ENCODE results near the gene TRIM47. TPM values are rescaled to one million over a fixed set of nuclear protein-coding genes. Genes with fewer than 3 reads are reported as not detected.
A peak's percentile ranks its signal among the peaks of the same experiment; 100 is the strongest.

TRIM47 gene
- total RNA-seq, 4 donors from 2014 or later: 67.8 to 147 (median 81.9) TPM

- H3K4me3 ChIP-seq: no peak overlapping the region
- 96% methylated on average over 17 of the region's 25 CpGs for WGBS
- TF ChIP-seq POLR2AphosphoS5 (IDR thresholded peaks at IDR 0.05): no peak
- TF ChIP-seq POLR2A (IDR thresholded peaks at IDR 0.05; ENCODE audit: low read depth): no peak
- intact Hi-C loops (cut with DNase I): no loop called here
- peaks cover 10 to 27% (median 22%) of the 10 kb centered on the region in 4 donors for H3K4me1 ChIP-seq
- H3K9me3 ChIP-seq: no peaks in the 10 kb centered on the region
- H3K27ac ChIP-seq (replicated peaks in 1 of 4): no peak overlapping the region
- H3K36me3 ChIP-seq: peaks cover 0 to 72% (median 27%) of the 10 kb centered on the region in 4 donors
- no peak for DNase-seq (ENCODE audit: extremely low spot score)
- no peaks in the 10 kb centered on the region for H3K27me3 ChIP-seq
Measured at GRCh38 chr17:75834279-75834920, 44.0 kb downstream of the TRIM47 start.

DNA sequence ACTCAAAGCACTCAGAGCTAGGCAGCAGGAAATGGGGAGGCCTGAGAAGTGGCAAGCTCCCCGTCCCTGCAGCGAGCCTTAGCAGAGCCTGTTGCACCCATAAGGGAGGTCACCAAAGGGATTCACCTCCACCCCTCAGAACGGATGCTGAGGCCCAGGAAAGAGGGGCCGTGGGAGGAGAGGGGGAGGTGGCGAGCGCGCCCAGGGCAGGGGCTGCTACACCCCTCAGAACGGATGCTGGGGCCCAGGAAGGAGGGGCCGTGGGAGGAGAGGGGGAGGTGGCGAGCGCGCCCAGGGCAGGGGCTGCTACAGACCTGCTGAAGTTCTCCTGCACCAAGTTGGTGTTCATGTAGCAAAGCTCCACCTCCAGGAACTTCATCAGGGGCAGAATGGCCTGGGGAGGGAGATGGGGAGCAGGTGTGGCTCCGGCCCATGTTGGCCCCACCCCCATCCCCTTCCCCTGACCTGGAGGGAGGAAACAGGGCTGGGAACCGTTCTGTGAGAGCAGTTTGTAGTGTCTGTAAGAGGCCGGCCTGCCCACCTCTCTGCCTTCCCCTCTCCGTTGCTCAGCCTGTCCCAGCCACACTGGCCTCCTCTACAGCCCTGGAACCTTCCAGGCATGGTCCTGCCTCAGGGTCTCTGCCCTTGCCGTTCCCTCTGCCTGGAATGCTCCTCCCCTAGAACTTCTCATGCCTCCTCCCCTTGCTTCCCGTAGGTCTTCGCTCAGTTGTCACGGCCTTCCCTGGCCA is 45.6 kb downstream of the TRIM47 start:
- Histone ChIP-seq H3K9me3 (no peaks in the 10 kb centered on the region), H3K4me3 (no peak overlapping the region), H3K27me3 (no peaks in the 10 kb centered on the region), H3K27ac (replicated peaks in 1 of 4) (peak overlapping the region; percentile 27 to 67 (median 43)), H3K36me3 (peaks cover 0 to 69% (median 30%) of the 10 kb centered on the region in 4 donors), H3K4me1 (peaks cover 17 to 35% (median 31%) of the 10 kb centered on the region in 4 donors)
- TF ChIP-seq, protein P1, sequence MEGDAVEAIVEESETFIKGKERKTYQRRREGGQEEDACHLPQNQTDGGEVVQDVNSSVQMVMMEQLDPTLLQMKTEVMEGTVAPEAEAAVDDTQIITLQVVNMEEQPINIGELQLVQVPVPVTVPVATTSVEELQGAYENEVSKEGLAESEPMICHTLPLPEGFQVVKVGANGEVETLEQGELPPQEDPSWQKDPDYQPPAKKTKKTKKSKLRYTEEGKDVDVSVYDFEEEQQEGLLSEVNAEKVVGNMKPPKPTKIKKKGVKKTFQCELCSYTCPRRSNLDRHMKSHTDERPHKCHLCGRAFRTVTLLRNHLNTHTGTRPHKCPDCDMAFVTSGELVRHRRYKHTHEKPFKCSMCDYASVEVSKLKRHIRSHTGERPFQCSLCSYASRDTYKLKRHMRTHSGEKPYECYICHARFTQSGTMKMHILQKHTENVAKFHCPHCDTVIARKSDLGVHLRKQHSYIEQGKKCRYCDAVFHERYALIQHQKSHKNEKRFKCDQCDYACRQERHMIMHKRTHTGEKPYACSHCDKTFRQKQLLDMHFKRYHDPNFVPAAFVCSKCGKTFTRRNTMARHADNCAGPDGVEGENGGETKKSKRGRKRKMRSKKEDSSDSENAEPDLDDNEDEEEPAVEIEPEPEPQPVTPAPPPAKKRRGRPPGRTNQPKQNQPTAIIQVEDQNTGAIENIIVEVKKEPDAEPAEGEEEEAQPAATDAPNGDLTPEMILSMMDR (IDR thresholded peaks at IDR 0.05): no peak
- no peak for TF ChIP-seq EP300 (IDR thresholded peaks at IDR 0.05)
- no peak for TF ChIP-seq POLR2A (IDR thresholded peaks at IDR 0.05; ENCODE audit: low read depth)
- no peak for TF ChIP-seq POLR2AphosphoS5 (IDR thresholded peaks at IDR 0.05)
- intact Hi-C loops (cut with DNase I): no loop called here
- WGBS: 62% methylated on average over 19 of the region's 20 CpGs
- DNase-seq (ENCODE audit: extremely low spot score): no peak

- peaks cover 0 to 69% (median 30%) of the 10 kb centered on the region in 4 donors for H3K36me3 ChIP-seq
- DNase-seq (ENCODE audit: extremely low spot score): no peak
Measured at GRCh38 chr17:75832164-75832651, 46.2 kb downstream of the TRIM47 start.

DNA sequence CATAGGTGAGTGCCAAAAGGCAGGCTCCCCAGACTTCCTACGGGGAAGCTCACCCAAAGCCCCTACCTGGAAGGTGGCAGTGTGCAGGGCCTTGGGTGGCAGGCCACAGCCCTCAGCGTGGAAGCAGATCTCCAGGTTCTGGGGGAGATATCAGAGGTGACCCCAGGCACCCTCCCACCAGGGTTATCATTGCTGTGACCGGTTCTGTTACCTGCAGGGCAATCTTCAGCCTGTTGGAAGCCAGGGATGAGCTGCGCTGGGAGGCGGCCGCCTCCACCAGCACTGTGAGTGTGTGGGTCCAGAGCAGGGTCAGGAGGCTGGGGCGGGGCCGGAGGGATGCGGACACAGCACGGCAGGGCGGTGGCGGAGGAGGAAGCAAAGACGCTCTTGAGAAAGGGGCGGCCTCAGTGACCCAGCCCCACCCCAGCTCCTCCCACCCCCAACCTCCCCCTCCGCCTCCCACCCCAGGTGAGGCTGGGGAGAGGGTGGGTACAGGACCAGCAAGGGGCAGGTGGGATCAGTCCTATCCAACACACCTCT is 47.3 kb downstream of the TRIM47 start:
- Histone ChIP-seq H3K9me3 (no peaks in the 10 kb centered on the region), H3K36me3 (peaks cover 0 to 64% (median 30%) of the 10 kb centered on the region in 4 donors), H3K4me1 (peaks cover 28 to 49% (median 44%) of the 10 kb centered on the region in 4 donors), H3K4me3 (no peak overlapping the region), H3K27ac (replicated peaks in 1 of 4) (peak overlapping the region in 2 of 4 donors; percentile 52 to 67), H3K27me3 (no peaks in the 10 kb centered on the region)
- TF ChIP-seq, protein P1 (IDR thresholded peaks at IDR 0.05): no peak
- no peak for TF ChIP-seq POLR2AphosphoS5 (IDR thresholded peaks at IDR 0.05)
- TF ChIP-seq POLR2A (IDR thresholded peaks at IDR 0.05; ENCODE audit: low read depth): no peak
- TF ChIP-seq EP300 (IDR thresholded peaks at IDR 0.05): no peak
- DNase-seq (ENCODE audit: extremely low spot score): no peak
- intact Hi-C loops (cut with DNase I): no loop called here
- 94% methylated on average over 13 of the region's 15 CpGs for WGBS

More at GRCh38 chr17:75832164-75832651, 46.2 kb downstream of the TRIM47 start:
- Histone ChIP-seq H3K27ac (replicated peaks in 1 of 4) (peak overlapping the region; percentile 27 to 67 (median 43)), H3K9me3 (no peaks in the 10 kb centered on the region), H3K4me3 (no peak overlapping the region), H3K4me1 (peaks cover 23 to 42% (median 37%) of the 10 kb centered on the region in 4 donors), H3K27me3 (no peaks in the 10 kb centered on the region)
- intact Hi-C loops (cut with DNase I): no loop called here
- TF ChIP-seq, protein P1 (IDR thresholded peaks at IDR 0.05): no peak
- TF ChIP-seq POLR2AphosphoS5 (IDR thresholded peaks at IDR 0.05): peak; percentile 23 to 39
- WGBS: 84% methylated on average over 8 of the region's 10 CpGs

Data from esophagus muscularis mucosa (tissue), 4 donors.